Measurements from ENCODE around the gene SELENOO. TPM values are rescaled to one million over a fixed set of nuclear protein-coding genes. Genes with fewer than 3 reads are reported as not detected.

SELENOO gene
- total RNA-seq, 1 experiment from 2014 or later, result 65.3 TPM

- no peak for DNase-seq (ENCODE audit: low spot score)
These were observed 29.4 kb upstream of the SELENOO start for GRCh38 chr22:50171319-50171964.

- no peak for DNase-seq (ENCODE audit: low spot score)
These were observed 28.8 kb upstream of the SELENOO start for GRCh38 chr22:50171965-50172421.

- DNase-seq (ENCODE audit: low spot score), result no peak
These were observed 27.4 kb upstream of the SELENOO start for GRCh38 chr22:50173311-50173982.

GRCh38 chr22:50173983-50174355 is 26.8 kb upstream of the SELENOO start:
- DNase-seq (ENCODE audit: low spot score), result no peak

GRCh38 chr22:50174382-50175190 is 26.2 kb upstream of the SELENOO start:
- no peak for DNase-seq (ENCODE audit: low spot score)

DNA sequence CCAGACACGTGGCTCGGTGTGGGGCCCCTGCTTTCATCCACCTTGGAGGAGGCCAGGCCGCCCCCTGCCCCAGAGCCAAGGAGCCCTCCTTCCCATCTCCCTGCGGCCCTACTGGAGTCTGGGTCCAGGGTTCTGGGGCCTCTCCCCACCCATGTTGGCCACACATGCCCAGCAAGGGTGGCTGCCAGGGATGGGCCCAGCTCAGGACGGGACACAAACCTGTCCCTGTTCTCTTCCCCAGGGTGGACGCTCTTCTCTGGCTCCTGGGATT is 25.7 kb upstream of the SELENOO start:
- no peak for DNase-seq (ENCODE audit: low spot score)

DNA sequence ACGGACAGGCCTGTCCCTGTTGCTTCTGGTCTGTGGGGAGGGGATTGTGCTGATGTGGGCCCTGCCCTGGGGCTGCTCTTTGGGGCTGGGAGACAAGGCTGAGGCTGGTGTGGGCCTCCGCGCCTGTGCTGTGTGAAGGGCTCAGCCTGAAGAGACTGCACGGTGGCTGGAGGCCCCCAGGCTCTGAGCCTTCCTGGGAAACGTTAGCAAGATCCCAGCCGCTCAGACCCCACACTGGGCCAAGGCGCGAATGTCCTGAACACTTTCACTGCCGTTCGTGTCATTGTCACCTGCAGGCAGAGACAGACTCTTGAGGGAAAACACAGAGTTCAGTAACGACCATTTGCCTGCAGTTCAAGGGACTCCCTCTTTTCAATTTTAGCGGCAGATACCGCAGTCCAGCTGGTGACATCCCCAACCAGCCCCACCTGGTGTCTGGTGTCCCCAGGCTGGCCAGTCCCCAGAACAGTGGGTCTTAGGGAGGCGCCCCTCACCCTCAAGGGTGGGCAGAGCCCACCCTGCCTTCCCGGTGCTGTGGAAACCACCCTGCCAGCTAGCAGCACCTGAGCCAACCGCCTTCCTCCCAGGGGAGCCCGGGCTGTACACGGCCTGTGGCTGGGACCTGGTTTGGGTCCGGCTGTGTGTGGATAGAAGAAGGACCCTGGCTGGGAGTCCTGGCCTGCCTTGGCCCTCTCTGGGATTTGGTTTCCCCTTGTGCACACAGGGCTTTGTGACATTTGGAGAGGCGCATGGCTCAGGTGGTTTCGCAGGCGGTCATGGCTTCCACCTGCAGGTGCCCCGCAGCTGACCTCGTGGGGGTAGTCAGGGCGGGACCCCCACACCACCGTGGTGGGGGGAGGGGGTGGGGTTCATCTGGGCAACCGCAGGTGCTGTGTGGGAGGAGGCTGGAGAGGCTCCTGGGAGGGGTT is 24.6 kb upstream of the SELENOO start:
- no peak for DNase-seq (ENCODE audit: low spot score)

DNA sequence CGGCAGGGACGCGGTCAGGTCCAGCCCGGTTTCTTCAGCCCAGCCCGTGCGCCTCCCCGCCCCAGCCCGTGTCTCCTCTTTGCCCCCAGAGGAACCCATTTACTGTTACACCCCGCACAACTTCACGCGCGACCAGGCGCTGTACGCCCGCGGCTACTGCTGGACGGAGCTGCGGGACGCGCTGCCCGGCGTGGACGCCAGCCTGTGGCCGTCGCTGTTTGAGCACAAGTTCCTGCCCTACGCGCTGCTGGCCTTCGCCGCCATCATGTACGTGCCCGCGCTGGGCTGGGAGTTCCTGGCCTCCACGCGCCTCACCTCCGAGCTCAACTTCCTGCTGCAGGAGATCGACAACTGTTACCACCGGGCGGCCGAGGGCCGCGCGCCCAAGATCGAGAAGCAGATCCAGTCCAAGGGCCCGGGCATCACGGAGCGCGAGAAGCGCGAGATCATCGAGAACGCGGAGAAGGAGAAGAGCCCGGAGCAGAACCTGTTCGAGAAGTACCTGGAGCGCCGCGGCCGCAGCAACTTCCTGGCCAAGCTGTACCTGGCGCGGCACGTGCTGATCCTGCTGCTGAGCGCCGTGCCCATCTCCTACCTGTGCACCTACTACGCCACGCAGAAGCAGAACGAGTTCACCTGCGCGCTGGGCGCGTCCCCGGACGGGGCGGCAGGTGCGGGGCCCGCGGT is 23.8 kb upstream of the SELENOO start:
- DNase-seq (ENCODE audit: low spot score), result no peak

- DNase-seq (ENCODE audit: low spot score), result no peak
These were observed 23.0 kb upstream of the SELENOO start for GRCh38 chr22:50177537-50178470.

GRCh38 chr22:50178471-50178864 is 22.3 kb upstream of the SELENOO start:
- DNase-seq (ENCODE audit: low spot score), result no peak

GRCh38 chr22:50178871-50179869 is 21.6 kb upstream of the SELENOO start:
- DNase-seq (ENCODE audit: low spot score), result no peak

DNA sequence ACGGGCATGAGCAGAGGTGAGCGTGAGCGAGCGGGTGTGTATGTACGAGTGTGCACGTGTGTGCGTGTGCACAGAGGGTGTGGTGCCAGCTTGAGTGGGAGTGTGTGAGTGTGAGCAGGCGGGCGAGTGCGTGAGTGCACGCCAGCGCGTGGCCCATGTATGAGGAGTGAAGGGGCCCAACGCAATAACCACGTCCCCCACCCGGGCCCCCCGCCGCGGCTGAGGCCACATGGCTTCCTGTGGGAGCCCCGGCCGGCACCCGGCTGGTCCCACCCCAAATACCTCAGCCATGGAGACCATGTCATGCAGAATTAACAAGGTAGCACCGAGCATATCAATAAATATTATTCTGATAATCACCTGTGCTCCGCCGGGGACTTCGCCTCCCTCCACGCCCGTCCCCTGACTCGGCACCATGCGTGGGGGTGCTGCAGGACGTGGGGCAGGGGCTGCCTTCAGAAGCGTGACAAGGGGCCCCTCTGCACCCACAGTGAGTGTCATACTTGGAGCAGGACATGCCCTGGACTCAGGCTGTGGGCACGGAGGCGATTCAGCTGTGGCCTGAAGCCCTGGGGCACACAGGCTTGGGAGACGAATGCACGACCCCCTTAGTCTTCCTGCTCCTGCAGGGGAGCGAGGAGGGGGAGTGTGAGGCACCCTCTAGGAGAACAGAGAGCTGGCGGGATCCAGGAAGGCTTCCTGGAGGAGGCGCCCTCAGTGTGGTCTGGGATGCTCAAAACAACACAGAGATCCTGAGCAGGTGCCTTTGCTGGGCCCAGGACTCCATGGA is 20.7 kb upstream of the SELENOO start:
- DNase-seq (ENCODE audit: low spot score), result no peak

GRCh38 chr22:50180727-50181521 is 19.9 kb upstream of the SELENOO start:
- DNase-seq (ENCODE audit: low spot score), result no peak

GRCh38 chr22:50182176-50183081 is 18.4 kb upstream of the SELENOO start:
- DNase-seq (ENCODE audit: low spot score), result peak; percentile 84

- DNase-seq (ENCODE audit: low spot score), result no peak
These were observed 17.5 kb upstream of the SELENOO start for GRCh38 chr22:50183141-50183971.

Data from HT-29 (cell line).